Measurements from ENCODE around the gene PRF1. TPM values are rescaled to one million over a fixed set of nuclear protein-coding genes. Genes with fewer than 3 reads are reported as not detected.

PRF1 gene
- polyA plus RNA-seq, 1 donor: 0.20 TPM

DNA sequence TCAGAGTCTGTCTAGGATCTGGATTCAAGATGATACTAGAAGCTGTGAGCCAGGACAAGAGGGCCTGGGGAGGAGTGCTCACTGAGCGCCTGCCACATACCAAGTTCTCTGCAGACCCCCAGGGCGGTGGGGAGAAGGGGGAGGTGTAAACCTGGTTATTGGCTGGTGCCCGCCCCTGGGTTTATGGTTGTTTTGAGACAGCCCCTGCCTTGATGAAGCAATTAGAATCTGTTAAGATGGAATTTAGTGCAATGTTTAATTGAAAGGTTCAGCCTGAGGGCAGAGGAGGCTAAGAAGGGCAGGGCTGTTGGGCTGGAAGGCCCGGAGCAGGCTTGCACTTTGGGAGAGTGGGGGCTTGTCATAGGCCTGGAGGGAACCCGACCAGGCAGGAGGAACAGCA lies 42.7 kb downstream of the PRF1 start:
- DNase-seq: no peak

DNA sequence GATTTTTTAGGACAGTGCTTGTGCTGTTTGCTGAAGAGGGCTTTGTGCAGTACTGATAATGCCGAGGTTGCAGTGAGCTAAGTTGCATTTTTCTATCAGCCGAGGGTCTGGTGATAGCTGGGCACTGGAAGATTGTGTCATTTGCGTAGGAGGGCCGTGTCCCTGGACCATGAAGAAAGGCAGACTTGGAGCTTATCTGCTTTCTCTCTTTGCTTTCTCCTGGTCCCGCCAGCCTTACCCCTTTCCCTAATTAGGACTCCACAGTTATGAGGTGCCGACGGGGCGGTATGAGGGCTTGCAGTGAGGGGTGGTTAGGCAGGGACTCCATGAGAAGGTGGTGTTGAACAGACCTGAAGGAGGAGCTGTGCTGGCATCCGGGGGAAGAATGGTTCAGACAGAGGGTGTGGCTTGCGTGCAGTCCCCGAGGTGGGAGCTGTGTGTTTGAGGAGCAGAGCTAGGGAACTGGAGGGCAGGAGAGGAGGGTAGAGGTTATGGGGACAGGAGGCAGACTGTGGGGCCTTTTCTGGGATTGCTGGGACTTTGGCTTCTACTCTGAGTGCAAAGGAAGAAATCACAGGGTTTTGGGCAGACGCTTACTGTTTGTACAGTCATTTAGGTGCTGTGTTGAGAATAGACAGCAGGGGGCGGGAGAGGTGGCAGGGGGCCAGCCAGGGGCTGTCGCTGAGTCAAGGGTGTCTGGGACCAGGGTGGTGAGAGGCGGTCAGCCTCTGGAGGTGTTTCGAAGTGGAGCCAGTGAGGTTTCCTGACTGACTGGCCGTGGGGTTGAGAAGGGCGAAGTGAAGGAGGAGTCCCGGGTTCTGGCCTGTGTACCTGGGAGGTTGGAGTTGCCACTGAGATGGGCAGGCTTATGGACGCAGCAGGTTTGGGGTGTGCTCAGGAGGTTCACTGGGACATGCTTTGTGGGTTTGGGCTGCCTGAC lies 43.4 kb downstream of the PRF1 start:
- no peak for DNase-seq

GRCh38 chr10:70558295-70558694 lies 44.2 kb downstream of the PRF1 start:
- DNase-seq: no peak

DNA sequence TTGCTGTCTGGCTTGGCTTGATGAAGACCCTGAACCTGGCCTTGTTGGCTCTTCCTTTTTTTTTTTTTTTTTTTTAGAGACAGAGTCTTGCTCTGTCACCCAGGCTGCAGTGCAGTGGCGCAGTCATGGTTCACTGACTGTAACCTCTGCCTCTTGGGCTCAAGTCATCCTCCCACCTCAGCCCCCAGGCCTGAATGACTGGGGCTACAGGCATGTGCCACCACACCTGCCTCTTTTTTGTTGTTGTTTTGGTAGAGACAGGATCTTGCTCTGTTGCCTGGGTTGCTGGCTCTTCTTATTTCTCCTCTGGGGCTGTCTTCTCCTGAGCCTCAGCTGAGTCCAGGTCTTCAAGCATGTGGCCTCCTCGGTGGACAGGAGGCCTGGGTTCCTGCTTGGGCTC lies 44.7 kb downstream of the PRF1 start:
- DNase-seq: no peak

DNA sequence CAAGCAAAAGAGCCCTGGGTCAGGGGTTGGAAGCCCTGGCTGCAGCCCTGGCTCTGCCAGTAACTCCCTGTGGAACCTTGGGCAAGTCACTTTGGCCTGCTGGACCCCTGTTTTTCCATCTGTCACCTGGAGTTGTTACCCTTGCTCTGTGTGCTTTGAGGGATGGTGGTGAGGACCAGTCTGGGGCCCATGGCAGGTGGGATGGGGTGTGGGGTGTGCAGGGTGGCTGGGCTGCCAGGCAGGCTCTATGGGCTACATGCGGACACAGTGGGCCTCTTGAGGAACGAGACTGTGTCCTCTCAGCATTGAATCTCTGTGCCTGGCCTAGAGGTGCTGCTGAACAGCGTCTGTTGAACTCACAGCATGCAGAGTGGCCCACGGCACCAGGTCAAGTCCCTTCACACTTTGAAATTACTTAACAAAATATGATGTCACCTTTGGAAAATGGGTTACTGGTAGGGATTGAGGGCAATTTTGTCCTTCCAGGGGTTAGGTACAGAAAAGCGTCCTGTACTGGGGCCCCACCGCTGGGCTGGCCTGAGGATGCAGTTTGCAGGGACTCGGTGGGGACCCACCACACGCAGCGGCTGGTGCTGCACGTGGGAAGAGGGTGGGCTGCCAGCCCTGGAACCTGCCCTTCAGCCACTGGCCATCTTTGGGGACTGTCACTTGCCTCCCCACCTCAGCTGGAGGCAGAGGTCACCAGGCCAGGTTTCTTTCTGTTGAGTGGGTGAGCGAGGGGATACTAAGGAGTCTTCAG lies 45.3 kb downstream of the PRF1 start:
- no peak for DNase-seq

GRCh38 chr10:70555371-70555770 lies 47.2 kb downstream of the PRF1 start:
- no peak for DNase-seq

- DNase-seq: no peak
Measured at GRCh38 chr10:70552586-70552985, 50.0 kb downstream of the PRF1 start.

DNA sequence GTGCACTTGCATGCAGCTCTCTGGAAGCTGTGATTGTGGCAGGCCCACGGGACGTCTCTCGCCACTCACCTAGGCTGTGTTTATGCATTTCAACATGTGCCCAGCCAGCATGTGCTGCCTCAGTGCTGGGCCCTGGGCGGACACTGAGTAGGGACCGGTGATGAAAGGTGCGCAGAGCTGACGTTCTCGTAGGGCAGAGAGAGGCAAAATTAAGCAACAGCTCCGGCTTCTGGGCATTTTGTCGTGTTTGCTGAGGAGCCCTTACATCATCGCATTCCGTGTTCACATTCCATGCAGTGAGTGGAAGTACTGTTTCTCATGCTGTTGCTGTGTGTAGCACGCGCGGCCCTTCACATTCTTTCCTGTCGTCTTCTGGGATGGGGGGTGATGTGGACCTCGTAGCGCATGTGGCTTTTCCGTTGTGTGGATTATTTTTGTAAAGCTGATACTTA lies 50.5 kb downstream of the PRF1 start:
- DNase-seq: peak; percentile 47

DNA sequence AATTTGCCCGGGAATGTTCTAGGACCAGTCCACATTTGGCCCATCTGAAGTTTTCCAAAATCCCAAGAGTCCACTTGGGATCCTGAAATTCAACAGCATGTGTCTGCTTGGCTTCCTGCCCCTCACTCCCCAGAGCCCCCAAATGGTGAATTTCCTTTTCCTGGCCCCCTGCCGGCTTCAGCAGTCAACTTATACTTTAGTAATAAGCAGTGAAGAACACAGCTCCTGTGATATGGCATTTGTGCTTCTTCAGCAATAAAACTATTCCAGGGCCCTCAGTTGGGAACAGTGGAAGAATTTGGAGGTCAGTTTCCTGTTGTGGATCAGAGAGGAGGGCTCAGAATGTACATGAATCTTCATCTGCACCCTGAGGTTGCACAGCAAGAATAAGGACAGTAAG lies 51.1 kb downstream of the PRF1 start:
- no peak for DNase-seq

- no peak for DNase-seq
Measured at GRCh38 chr10:70550459-70550858, 52.1 kb downstream of the PRF1 start.

DNA sequence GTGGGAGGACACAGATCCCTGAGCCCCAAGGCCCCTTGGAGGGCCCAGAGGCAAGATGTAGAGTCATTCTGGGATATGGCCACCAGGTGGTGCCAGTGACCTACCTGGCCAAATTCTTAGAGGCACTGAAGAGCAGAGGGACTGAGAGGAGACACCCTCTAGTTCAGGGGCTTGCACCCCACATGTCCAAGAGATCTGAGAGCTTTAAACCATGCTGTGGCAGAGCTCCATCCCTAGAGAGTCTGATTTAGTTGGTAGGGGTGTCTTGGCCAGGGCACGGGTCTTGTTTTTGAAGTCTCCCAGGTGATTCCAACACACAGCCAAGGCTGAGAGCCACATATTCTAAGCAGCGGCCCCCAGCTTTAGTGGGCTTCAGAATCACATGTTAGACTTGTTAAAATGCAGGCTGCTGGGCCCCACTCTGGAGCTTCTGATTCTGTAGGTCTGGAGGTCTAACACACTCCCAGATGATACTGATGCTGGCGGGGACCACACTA lies 52.5 kb downstream of the PRF1 start:
- DNase-seq: peak; percentile 60

DNA sequence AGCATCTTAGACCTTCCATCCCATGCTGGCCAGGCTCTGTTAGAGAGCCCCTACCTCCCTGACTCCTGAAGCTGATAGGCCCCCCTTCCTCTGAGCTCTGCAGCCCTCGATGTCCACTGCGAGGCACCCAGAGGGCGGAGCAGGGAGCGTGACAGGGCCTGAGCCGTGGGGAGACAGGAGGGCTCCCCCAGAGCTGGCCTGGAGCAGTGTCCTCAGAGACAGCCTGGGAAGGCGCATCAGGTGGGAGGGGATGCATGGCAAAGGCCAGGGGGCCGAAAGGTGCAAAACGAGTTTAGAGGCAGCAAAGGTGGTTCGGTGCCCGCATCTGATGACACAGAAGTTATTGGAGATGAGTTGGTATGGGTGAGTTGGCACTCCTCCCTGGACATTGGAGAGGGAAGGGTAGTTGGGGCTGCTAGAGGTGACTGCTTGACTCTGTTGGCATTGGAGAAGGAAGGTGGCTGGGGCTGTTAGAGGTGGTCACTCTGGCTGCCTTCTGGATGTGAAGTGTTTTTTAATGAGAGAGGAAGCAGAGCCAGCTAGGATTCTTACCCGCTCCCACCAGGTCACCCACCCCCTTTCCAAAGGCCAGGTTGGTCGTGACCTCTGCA lies 53.1 kb downstream of the PRF1 start:
- no peak for DNase-seq

Other genes with a start within 250 kb of the PRF1 start
- gene LRRC20, start 220.1 kb downstream of the PRF1 start, polyA plus RNA-seq (ENCODE audit: insufficient read length): 9.7 TPM
- gene EIF4EBP2, start 198.6 kb downstream of the PRF1 start, polyA plus RNA-seq (ENCODE audit: insufficient read length): 101 TPM
- gene NODAL, start 161.1 kb downstream of the PRF1 start, polyA plus RNA-seq (ENCODE audit: insufficient read length): 0.67 TPM
- 10.1 TPM for gene PALD1, start 124.0 kb downstream of the PRF1 start, polyA plus RNA-seq (ENCODE audit: insufficient read length)
- 1.1 TPM for gene ADAMTS14, start 69.8 kb upstream of the PRF1 start, polyA plus RNA-seq (ENCODE audit: insufficient read length)
- not detected for gene TBATA, start 182.6 kb upstream of the PRF1 start, polyA plus RNA-seq (ENCODE audit: insufficient read length)
- gene SGPL1, start 213.2 kb upstream of the PRF1 start, polyA plus RNA-seq (ENCODE audit: insufficient read length): 78.4 TPM